SK-N-SH treated with all-trans-retinoic acid at 6 μM for 48 hours (cell line): ENCODE measurements around the gene NHEJ1.

Source experiments
- ATAC-seq: fragments of 200-7000 bp; cut with Tn5 transposase; 3 replicates; pipeline ENCODE4 v1.9.1; 2020; ENCODE audit warnings: mild to moderate bottlenecking, moderate library complexity
- ARNTL ChIP-seq: fragments of 450-650 bp; formaldehyde crosslinking; IDR thresholded peaks from 2 replicates; pipeline ENCODE4 v1.5.0; 2020; ENCODE audit warnings: low read depth, mild to moderate bottlenecking, moderate library complexity, borderline replicate concordance
- BACH2 ChIP-seq: fragments of 250-450 bp; sonication (Bioruptor Pico); IDR thresholded peaks from 2 replicates; pipeline ENCODE4 v1.9.0; 2021; ENCODE audit warnings: mild to moderate bottlenecking, borderline replicate concordance
- CREB5 ChIP-seq: fragments of 250-450 bp; sonication (Bioruptor Pico); IDR thresholded peaks from 2 replicates; pipeline ENCODE4 v1.5.1; 2020; ENCODE audit warnings: low read depth, mild to moderate bottlenecking, moderate library complexity
- CSDC2 ChIP-seq: fragments of 250-450 bp; sonication (Bioruptor Pico); IDR thresholded peaks from 2 replicates; pipeline ENCODE4 v1.5.0; 2020; ENCODE audit warnings: mild to moderate bottlenecking, moderate library complexity
- ESRRG ChIP-seq: fragments of 250-450 bp; sonication (Bioruptor Pico); IDR thresholded peaks from 2 replicates; pipeline ENCODE4 v1.6.1; 2021; ENCODE audit warnings: mild to moderate bottlenecking
- GLIS3 ChIP-seq: fragments of 250-450 bp; sonication (Bioruptor Pico); IDR thresholded peaks from 2 replicates; pipeline ENCODE4 v1.5.0; 2020; ENCODE audit warnings: mild to moderate bottlenecking, moderate library complexity
- ISL1 ChIP-seq: fragments of 250-450 bp; sonication (Bioruptor Pico); IDR thresholded peaks from 2 replicates; pipeline ENCODE4 v2.1.2; 2022; ENCODE audit warnings: mild to moderate bottlenecking, moderate library complexity
- OSR1 ChIP-seq: fragments of 250-450 bp; sonication (Bioruptor Pico); IDR thresholded peaks from 2 replicates; pipeline ENCODE4 v1.8.0; 2022; ENCODE audit warnings: moderate library complexity, mild to moderate bottlenecking, inconsistent platforms
- POU6F1 ChIP-seq: fragments of 250-450 bp; sonication (Bioruptor Pico); IDR thresholded peaks from 2 replicates; pipeline ENCODE4 v1.8.0; 2021; ENCODE audit warnings: low read depth, mild to moderate bottlenecking, moderate library complexity, borderline replicate concordance
- PPARA ChIP-seq: fragments of 250-450 bp; sonication (Bioruptor Pico); IDR thresholded peaks from 2 replicates; pipeline ENCODE4 v1.5.0; 2020; ENCODE audit warnings: mild to moderate bottlenecking, borderline replicate concordance
- SNAI2 ChIP-seq: fragments of 250-450 bp; sonication (Bioruptor Pico); IDR thresholded peaks from 2 replicates; pipeline ENCODE4 v1.5.0; 2020; ENCODE audit warnings: mild to moderate bottlenecking, moderate library complexity
- TCF4 ChIP-seq: fragments of 250-450 bp; sonication (Bioruptor Pico); IDR thresholded peaks from 2 replicates; pipeline ENCODE4 v1.8.0; 2021; ENCODE audit warnings: mild to moderate bottlenecking, moderate library complexity, borderline replicate concordance
- TOX ChIP-seq: fragments of 250-450 bp; sonication (Bioruptor Pico); IDR thresholded peaks from 2 replicates; pipeline ENCODE4 v1.8.0; 2021; ENCODE audit warnings: mild to moderate bottlenecking, moderate library complexity, borderline replicate concordance
- TSHZ2 ChIP-seq: fragments of 250-450 bp; sonication (Bioruptor Pico); IDR thresholded peaks from 2 replicates; pipeline ENCODE4 v1.5.0; 2020; ENCODE audit warnings: mild to moderate bottlenecking, moderate library complexity
- ZC3H10 ChIP-seq: fragments of 250-450 bp; sonication (Bioruptor Pico); IDR thresholded peaks from 2 replicates; pipeline ENCODE4 v1.5.1; 2021; ENCODE audit warnings: mild to moderate bottlenecking, moderate library complexity
- ZFP30 ChIP-seq: fragments of 450-650 bp; formaldehyde crosslinking; IDR thresholded peaks from 2 replicates; pipeline ENCODE4 v1.5.0; 2022; ENCODE audit warnings: mild to moderate bottlenecking, moderate library complexity
- ZNF565 ChIP-seq: fragments of 450-650 bp; formaldehyde crosslinking; conservative IDR thresholded peaks from 2 replicates; pipeline ENCODE4 v1.5.0; 2020; ENCODE audit warnings: low read depth, mild to moderate bottlenecking, moderate library complexity
- ZNF8 ChIP-seq: fragments of 450-650 bp; formaldehyde crosslinking; IDR thresholded peaks from 2 replicates; pipeline ENCODE4 v1.5.0; 2020; ENCODE audit warnings: mild to moderate bottlenecking, moderate library complexity

The NHEJ1 gene

GRCh38 chr2:219087361-219087760, 73.3 kb downstream of the NHEJ1 start:
- TF ChIP-seq SNAI2 (CRISPR knock-in tag): no peak
- ATAC-seq: no peak

- ATAC-seq: no peak
- TF ChIP-seq ARNTL (CRISPR knock-in tag) (no peak), ZC3H10 (CRISPR knock-in tag) (no peak), ZNF565 (no peak), CSDC2 (CRISPR knock-in tag) (no peak), SNAI2 (CRISPR knock-in tag) (no peak), ESRRG (CRISPR knock-in tag) (no peak), CREB5 (CRISPR knock-in tag) (no peak), ISL1 (CRISPR knock-in tag) (no peak), ZNF8 (CRISPR knock-in tag) (no peak), TCF4 (CRISPR knock-in tag) (no peak), ZFP30 (CRISPR knock-in tag) (no peak), GLIS3 (no peak), OSR1 (CRISPR knock-in tag) (no peak), TOX (CRISPR knock-in tag) (no peak), BACH2 (CRISPR knock-in tag) (no peak)
Measured at GRCh38 chr2:219086196-219086595, 74.4 kb downstream of the NHEJ1 start.

GRCh38 chr2:219084791-219085190, 75.8 kb downstream of the NHEJ1 start:
- no peak for ATAC-seq
- TF ChIP-seq ZNF8 (CRISPR knock-in tag) (no peak), TCF4 (CRISPR knock-in tag) (no peak), POU6F1 (CRISPR knock-in tag) (no peak), ZFP30 (CRISPR knock-in tag) (no peak), ISL1 (CRISPR knock-in tag) (no peak), PPARA (CRISPR knock-in tag) (no peak), CREB5 (CRISPR knock-in tag) (no peak)

GRCh38 chr2:219082332-219082958, 78.2 kb downstream of the NHEJ1 start:
- no peak for TF ChIP-seq CREB5 (CRISPR knock-in tag)
- TF ChIP-seq BACH2 (CRISPR knock-in tag): no peak
- no peak for TF ChIP-seq ESRRG (CRISPR knock-in tag)
- TF ChIP-seq CSDC2 (CRISPR knock-in tag): no peak
- no peak for TF ChIP-seq GLIS3
- TF ChIP-seq, all 23 proteins: peak for 0
- ATAC-seq: no peak

- no peak for TF ChIP-seq CREB5 (CRISPR knock-in tag)
- no peak for TF ChIP-seq TSHZ2
- no peak for TF ChIP-seq BACH2 (CRISPR knock-in tag)
- ATAC-seq: no peak
Measured at GRCh38 chr2:219081701-219082331, 78.8 kb downstream of the NHEJ1 start.
